SIG-M5 (cell line): ENCODE data around the gene SLC22A1.
"Not testable (repeated sequence)": the region's sequence is repeated elsewhere in the genome, so short reads cannot be mapped to it uniquely, and the experiment has no call there.

Experiments used
- DNase-seq: peaks from one replicate; lab custom pipeline; 2025; lab: John Stamatoyannopoulos, UW

SLC22A1 gene

GRCh38 chr6:160121558-160121957 is at the start of gene SLC22A1:
TSS of gene SLC22A1 (plus strand) at chr6:160121815. CDS start at chr6:160121936, 121 bp downstream.
- DNase-seq = no peak

DNA sequence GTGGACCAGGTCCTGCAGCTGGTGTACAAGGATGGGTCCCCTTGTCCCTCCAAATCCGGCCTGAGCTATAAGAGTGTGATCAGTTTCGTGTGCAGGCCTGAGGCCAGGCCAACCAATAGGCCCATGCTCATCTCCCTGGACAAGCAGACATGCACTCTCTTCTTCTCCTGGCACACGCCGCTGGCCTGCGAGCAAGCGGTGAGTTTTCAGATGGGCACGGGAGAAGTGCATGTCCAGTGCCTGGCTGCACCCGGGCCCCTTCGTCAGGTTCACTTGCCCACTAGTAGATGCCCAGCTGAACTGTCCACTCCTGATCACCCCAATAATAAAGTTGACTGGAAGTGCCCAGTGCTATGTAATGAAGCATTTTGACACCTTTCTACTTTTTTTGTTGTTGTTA is 48.3 kb upstream of the SLC22A1 start:
- DNase-seq = no peak

GRCh38 chr6:160076009-160076408 is 45.6 kb upstream of the SLC22A1 start:
- no peak for DNase-seq

GRCh38 chr6:160077024-160077423 is 44.6 kb upstream of the SLC22A1 start:
- DNase-seq = no peak

- no peak for DNase-seq
Measured at GRCh38 chr6:160077526-160077925, 44.1 kb upstream of the SLC22A1 start.

- no peak for DNase-seq
Measured at GRCh38 chr6:160078883-160079685, 42.5 kb upstream of the SLC22A1 start.

DNA sequence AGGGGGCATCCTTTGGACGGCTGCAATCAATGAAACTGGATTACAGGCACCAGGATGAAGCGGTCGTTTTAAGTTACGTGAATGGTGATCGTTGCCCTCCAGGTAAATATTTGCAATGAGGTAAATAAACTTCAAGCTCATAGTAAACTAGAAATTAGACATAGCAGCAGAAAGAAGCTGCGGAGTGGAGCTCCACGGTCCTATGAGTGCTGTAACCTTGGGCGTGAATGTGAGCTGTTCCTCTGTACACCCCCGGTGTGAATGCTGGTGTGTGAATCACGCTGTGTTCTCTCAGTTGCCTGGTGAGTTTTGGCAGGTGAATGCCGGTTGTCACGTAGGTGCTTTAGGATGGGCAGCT is 42.0 kb upstream of the SLC22A1 start:
- DNase-seq = no peak

GRCh38 chr6:160080097-160080496 is 41.5 kb upstream of the SLC22A1 start:
- no peak for DNase-seq

- no peak for DNase-seq
Measured at GRCh38 chr6:160081398-160081797, 40.2 kb upstream of the SLC22A1 start.

DNA sequence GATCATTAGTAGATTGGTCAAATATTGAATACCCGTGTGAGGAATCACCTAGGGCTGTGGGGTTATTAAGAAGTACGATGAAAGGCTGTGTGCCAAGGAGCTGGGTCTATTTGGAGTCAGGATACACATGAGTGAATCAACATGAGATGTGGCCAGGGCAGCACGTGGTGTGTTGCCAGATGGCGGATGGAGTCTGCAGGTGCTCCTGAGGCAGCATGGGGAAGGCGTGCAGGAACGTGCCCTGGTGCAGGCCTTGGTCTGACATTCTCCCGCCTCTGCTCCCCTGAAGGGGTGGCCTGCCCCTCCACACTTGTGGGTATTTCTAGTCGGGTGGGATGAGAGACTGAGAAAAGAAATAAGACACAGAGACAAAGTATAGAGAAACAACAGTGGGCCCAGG is 39.0 kb upstream of the SLC22A1 start:
- DNase-seq = no peak

GRCh38 chr6:160084198-160084776 is 37.3 kb upstream of the SLC22A1 start:
- DNase-seq = no peak

- DNase-seq = no peak
Measured at GRCh38 chr6:160085226-160085625, 36.4 kb upstream of the SLC22A1 start.

DNA sequence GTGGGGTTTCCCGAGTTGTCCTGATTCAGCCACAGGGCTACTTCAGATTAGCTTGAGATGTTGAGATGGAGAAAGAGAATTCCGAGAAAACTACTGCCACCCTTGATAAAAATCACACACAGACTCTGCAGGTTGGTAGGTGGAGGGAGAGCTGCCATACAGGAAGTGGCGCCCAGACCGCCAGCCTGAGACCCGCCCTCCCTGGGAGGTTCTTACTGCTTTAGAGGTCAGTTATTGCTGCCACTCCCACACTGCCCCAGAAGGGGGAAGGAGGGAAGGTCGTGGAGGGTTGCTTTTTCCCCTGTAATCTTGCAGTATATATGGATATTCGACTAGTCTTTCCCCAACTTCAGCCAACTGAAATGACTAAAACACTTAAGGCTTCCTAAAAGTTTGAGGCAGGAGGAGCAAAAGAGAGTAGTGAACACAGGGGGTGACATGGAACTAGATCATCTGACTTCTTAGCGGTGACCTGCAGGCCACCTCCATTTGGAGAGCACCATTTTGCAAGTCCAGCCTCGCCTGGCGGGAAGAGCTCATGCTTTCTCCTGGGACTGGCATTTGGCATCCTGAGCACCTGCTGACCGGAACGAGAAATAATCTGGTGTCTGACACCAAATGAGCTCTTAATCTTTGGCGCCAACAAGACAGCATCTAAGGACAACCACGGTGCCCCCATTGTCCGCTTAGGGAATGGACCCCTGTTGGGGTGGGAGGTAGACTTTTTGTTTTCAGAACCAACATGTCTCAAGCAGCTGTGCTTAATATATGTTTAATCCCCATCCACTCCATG is 35.7 kb upstream of the SLC22A1 start:
- DNase-seq = no peak

- no peak for DNase-seq
Measured at GRCh38 chr6:160086754-160087153, 34.9 kb upstream of the SLC22A1 start.

DNA sequence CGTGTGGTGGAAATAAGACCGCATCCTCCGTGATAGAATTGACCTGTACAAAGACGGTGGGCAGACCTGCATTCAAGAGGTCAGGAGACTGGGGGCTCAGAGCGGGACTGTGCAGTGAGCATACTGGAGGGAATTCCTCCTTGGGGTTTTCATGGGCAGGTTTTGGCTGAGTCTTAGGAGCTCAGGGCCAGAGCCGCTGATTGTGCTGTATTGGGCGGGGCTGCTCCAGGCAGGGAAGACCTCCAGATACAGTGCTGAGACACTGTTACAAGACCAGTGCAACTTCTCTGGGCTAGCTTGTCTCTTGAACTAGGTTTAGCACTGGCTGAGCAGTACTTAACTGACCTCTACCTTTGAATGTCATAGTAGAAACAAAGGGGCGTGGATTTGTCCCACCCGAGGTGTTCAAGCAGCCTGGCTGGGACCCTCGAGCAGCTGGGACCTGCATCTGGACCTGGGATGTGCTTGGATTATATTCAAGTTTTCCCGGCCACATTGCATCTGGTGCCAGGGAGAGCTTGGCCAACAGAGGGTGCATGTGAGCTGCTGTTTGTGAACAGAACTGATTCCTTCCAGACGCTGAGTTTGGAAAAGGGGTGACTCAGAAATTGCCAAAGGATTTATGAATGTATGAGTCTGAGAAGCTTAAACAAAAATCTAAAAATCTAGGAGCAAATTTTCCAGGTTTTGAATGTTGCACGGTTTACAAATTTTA is 33.4 kb upstream of the SLC22A1 start:
- DNase-seq = no peak

GRCh38 chr6:160088784-160089533 is 32.7 kb upstream of the SLC22A1 start:
- DNase-seq = no peak

DNA sequence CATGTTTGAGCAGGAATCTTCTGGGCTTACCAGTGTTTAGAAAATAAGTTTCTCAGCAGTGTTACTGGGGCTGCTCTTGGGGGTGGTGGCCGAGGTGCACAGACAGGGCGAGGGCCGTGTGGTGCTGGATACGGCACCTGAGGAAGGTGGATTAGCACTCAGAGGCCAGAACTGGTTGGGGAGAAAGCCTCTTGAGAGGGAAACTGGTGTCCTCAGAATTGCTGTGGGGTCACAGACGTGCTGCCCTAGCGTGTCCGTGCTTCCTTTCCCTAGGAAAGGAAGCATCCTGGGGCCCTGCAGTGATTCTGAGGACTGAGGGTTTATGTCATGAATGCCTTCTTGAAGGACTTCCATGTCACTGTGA is 32.1 kb upstream of the SLC22A1 start:
- DNase-seq = no peak

DNA sequence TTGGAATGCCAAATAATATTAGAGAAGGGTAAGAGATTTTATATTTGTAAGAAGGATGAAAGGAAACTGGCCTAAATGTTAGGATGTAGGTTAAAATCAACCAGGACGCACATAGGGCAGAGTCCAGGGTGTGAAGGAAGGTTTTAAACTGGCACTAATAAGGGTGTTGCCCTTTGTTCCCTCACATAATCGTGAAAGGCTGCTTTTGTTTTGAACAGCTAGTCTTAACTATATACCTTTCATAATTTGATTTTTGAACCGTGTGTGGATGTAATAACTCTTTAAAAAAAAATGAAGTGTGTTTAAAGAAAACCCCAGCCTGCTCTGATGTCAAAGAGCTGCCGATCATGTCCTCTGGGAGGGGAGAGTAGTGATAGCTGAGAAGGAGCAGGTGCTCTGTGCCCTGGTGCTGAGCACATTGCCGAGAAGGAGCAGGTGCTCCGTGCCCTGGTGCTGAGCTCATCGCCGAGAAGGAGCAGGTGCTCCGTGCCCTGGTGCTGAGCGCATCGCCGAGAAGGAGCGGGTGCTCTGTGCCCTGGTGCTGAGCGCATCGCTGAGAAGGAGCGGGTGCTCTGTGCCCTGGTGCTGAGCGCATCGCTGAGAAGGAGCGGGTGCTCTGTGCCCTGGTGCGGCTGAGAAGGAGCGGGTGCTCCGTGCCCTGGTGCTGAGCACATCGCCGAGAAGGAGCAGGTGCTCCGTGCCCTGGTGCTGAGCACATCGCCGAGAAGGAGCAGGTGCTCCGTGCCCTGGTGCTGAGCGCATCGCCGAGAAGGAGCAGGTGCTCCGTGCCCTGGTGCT is 31.0 kb upstream of the SLC22A1 start:
- DNase-seq = not testable (repeated sequence)

GRCh38 chr6:160092176-160092575 is 29.4 kb upstream of the SLC22A1 start:
- DNase-seq = not testable (repeated sequence)

- no peak for DNase-seq
Measured at GRCh38 chr6:160092602-160093001, 29.0 kb upstream of the SLC22A1 start.

DNA sequence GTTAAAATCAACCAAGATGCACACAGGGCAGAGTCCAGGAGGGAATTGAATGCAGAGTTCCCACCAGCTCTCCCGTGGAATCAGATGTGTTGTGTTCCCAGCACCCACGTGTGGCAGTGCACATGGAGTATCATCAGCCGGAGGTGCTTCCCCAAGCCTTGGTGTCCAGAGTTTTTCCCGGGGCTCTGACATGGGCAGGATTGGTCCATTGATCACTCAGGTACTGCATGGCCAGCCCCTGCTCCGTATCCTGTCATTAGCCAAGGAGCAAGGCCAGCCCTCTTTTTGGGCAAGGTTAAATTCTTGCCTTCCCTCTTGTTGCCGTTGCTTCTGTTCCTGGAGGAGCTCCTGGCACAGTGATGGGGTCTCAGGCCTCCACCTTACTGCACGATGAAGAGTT is 28.6 kb upstream of the SLC22A1 start:
- no peak for DNase-seq
